ENCODE data around the gene PNLIPRP2. TPM values are rescaled to one million over a fixed set of nuclear protein-coding genes. Genes with fewer than 3 reads are reported as not detected.
A peak's percentile ranks its signal among the peaks of the same experiment; 100 is the strongest.

Gene PNLIPRP2
- total RNA-seq, 6 experiments from 2014 or later: not detected

- TF ChIP-seq, protein P1, sequence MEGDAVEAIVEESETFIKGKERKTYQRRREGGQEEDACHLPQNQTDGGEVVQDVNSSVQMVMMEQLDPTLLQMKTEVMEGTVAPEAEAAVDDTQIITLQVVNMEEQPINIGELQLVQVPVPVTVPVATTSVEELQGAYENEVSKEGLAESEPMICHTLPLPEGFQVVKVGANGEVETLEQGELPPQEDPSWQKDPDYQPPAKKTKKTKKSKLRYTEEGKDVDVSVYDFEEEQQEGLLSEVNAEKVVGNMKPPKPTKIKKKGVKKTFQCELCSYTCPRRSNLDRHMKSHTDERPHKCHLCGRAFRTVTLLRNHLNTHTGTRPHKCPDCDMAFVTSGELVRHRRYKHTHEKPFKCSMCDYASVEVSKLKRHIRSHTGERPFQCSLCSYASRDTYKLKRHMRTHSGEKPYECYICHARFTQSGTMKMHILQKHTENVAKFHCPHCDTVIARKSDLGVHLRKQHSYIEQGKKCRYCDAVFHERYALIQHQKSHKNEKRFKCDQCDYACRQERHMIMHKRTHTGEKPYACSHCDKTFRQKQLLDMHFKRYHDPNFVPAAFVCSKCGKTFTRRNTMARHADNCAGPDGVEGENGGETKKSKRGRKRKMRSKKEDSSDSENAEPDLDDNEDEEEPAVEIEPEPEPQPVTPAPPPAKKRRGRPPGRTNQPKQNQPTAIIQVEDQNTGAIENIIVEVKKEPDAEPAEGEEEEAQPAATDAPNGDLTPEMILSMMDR (IDR thresholded peaks at IDR 0.05): no peak
- Mint-ChIP-seq H3K4me3 (no peak overlapping the region), H3K36me3 (ENCODE audit: low read depth) (no peaks in the 10 kb centered on the region), H3K27me3 (ENCODE audit: insufficient read depth) (peaks cover 5% of the 10 kb centered on the region), H3K9me3 (no peaks in the 10 kb centered on the region), H3K27ac (no peak overlapping the region), H3K4me1 (ENCODE audit: low read depth) (no peaks in the 10 kb centered on the region)
- DNase-seq: no peak
Measured at GRCh38 chr10:116637830-116638229, 17.1 kb downstream of the PNLIPRP2 start.

DNA sequence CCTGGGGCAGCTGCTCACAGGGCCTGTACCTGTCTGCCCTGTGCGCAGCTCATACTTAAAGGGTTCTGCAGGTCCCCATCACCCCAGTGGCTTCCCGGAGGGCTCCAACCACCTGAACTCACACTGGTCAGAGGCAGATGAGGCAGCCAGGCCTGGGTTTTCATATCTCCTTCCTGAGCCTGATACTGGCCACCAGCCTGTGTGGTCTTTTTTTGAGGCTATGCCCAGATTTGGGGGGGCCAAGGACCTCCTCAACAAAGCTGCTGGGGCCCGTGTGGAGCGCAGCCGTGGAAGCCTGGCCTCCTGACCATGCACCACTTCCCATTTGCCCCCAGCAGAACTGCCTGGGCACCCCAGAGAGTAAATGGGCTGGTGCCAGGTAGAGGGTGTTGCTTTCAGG is 25.7 kb downstream of the PNLIPRP2 start:
- Mint-ChIP-seq H3K36me3 (ENCODE audit: low read depth) (no peaks in the 10 kb centered on the region), H3K4me1 (ENCODE audit: low read depth) (no peaks in the 10 kb centered on the region), H3K4me3 (no peak overlapping the region), H3K27me3 (ENCODE audit: insufficient read depth) (peaks cover 13% of the 10 kb centered on the region), H3K27ac (no peak overlapping the region), H3K9me3 (no peaks in the 10 kb centered on the region)
- TF ChIP-seq, protein P1 (IDR thresholded peaks at IDR 0.05): no peak
- no peak for DNase-seq

GRCh38 chr10:116648903-116649302 is 28.1 kb downstream of the PNLIPRP2 start:
- Mint-ChIP-seq H3K27me3 (ENCODE audit: insufficient read depth) (peaks cover 16% of the 10 kb centered on the region), H3K27ac (no peak overlapping the region), H3K36me3 (ENCODE audit: low read depth) (no peaks in the 10 kb centered on the region), H3K9me3 (no peaks in the 10 kb centered on the region), H3K4me3 (no peak overlapping the region), H3K4me1 (ENCODE audit: low read depth) (no peaks in the 10 kb centered on the region)
- DNase-seq: no peak
- TF ChIP-seq, protein P1 (IDR thresholded peaks at IDR 0.05): no peak

DNA sequence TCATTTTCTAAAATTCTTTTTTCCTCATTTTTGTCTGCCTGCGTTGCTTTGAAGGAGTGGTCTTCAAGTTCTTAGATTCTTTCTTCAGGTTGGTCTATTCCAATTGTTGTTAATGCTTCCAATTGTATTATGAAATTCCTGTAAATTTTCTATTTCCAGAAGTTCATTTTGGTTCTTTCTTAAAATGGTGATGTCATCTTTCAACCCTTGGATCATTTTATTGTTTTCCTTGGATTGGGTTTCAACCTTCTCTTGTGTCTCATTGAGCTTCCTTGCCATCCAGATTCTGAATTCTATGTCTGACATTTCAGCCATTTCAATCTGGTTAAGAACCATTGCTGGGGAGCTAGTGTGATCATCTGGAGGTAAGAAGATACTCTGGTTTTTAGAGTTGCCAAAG is 33.1 kb downstream of the PNLIPRP2 start:
- Mint-ChIP-seq H3K4me3 (no peak overlapping the region), H3K27ac (no peak overlapping the region), H3K4me1 (ENCODE audit: low read depth) (peaks cover 8% of the 10 kb centered on the region), H3K9me3 (no peaks in the 10 kb centered on the region), H3K27me3 (ENCODE audit: insufficient read depth) (peaks cover 19% of the 10 kb centered on the region), H3K36me3 (ENCODE audit: low read depth) (no peaks in the 10 kb centered on the region)
- DNase-seq: no peak
- TF ChIP-seq, protein P1 (IDR thresholded peaks at IDR 0.05): no peak

DNA sequence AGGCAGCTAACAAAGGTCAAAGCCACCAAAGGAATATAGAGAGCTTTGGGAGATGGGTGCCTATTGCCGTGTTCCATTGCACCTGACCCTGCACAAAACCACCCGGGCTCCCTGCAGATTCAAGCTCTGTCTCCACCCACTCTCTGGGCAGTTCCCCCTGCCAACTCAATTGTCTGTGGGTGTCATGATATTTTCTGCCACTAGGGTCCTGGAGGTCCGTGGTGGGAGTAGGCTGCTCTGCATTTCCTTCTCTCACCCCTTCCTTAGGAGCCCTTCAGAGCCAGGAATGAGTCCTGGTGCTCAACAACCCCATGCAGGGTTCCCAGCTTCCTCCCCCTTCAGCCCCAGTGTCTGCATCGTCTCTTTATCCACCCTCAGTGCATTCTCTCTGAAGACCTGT is 34.1 kb downstream of the PNLIPRP2 start:
- DNase-seq: no peak
- H3K9me3 Mint-ChIP-seq: no peaks in the 10 kb centered on the region
- peaks cover 19% of the 10 kb centered on the region for H3K27me3 Mint-ChIP-seq (ENCODE audit: insufficient read depth)
- no peak overlapping the region for H3K4me3 Mint-ChIP-seq
- peaks cover 8% of the 10 kb centered on the region for H3K4me1 Mint-ChIP-seq (ENCODE audit: low read depth)
- no peak overlapping the region for H3K27ac Mint-ChIP-seq
- no peaks in the 10 kb centered on the region for H3K36me3 Mint-ChIP-seq (ENCODE audit: low read depth)
- TF ChIP-seq, protein P1 (IDR thresholded peaks at IDR 0.05): peak; percentile 62

GRCh38 chr10:116655568-116655967 is 34.8 kb downstream of the PNLIPRP2 start:
- no peaks in the 10 kb centered on the region for H3K36me3 Mint-ChIP-seq (ENCODE audit: low read depth)
- no peak overlapping the region for H3K27ac Mint-ChIP-seq
- TF ChIP-seq, protein P1 (IDR thresholded peaks at IDR 0.05): no peak
- no peak for DNase-seq
- peaks cover 19% of the 10 kb centered on the region for H3K27me3 Mint-ChIP-seq (ENCODE audit: insufficient read depth)
- no peaks in the 10 kb centered on the region for H3K9me3 Mint-ChIP-seq
- peaks cover 8% of the 10 kb centered on the region for H3K4me1 Mint-ChIP-seq (ENCODE audit: low read depth)
- H3K4me3 Mint-ChIP-seq: no peak overlapping the region
